Measurements from ENCODE around the gene TRABD2B.
A peak's percentile ranks its signal among the peaks of the same experiment; 100 is the strongest.

Gene TRABD2B

DNA sequence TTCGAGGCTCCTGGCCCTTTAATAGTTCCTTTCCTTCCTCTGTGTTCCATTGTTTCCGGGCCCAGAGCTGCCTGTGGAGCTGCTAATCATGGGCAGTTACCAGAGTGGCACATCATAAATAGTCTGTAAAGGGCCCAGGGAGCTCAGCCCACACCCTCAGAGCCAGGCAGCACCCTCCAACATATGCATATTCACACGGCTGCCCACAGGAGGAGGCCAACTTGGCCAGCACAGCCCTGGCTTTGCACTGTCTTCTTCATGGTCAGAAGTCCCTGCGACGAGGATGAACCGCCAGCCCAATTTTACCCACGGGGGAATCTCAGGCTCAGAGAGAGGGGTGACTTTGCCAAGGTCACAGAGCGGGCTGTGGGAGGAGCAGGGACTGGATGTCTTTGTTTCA is 172.5 kb downstream of the TRABD2B start:
- no peak for DNase-seq (ENCODE audit: low read depth)

DNA sequence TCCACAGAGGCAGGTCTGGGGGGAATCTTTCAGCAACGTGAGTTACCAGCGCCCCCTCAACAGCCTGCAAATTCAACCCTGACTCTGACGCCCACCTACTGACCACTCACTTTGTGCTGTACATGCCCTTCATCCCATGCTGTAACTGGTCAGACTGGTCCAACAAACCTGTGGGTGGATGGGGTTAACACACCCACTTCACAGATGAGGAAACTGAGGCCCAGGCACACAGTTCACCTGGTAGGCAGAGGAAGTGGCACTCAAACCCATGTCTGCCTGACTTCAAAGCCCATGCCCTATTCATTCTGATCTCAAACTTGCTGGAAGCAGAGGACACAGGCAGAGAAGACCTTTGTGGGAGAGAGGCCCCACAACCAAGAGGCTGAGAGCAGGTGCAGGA is 172.9 kb downstream of the TRABD2B start:
- DNase-seq (ENCODE audit: low read depth), result no peak

DNA sequence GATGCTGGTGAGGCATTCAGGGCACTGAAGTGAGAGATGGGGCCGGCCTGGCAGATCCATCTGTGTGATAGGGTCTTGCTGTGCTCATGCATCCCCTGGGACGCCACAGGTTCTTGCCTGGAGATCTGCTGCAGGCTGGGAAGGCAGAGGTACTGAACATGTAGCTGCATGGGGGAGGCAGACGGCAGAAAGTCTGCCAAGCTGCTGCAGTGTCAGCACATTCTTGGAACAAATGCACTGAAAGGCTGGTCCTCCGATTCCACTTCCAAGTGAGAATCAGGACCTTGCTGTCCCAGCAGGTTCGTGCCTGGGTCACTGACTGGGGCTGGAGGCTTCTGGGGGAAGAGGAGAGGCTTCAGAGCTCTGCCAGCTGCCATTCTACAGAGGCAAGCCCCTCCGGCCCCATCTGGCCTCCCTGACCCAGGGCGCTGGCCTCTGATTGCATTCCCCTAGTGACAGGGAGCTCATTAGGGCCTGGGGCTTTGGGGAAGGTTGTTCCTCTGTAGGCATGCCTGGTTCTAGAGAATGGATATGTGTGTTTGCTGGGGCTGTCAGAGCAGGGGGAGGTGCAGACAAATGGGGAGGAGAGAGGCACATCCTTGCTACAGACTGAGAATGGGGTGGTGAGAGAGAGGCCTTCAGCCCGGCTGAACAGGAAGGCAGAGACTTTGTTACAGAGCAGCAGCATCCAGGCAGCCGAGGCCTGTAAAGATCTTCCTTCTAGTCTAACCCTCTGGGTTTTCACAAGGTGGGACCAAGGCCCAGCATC is 174.0 kb downstream of the TRABD2B start:
- DNase-seq (ENCODE audit: low read depth), result no peak

DNA sequence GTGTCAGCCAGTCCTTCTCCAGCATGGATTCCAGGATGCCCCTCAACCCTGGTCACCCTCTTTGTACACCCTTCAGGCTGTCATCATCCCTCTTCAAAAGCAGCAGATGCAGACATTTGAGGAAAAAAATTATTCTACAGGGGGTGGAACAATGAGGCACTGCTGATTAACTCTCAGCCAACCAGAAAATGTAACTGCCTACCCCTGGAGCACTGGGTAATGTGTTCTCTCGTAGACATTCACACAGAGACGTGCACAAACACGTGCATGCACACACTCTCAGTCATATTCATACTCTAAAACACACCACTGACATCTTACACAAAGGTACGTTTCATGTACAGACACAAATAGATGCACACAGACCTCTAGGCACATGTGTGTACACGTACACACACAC is 175.4 kb downstream of the TRABD2B start:
- DNase-seq (ENCODE audit: low read depth), result no peak

DNA sequence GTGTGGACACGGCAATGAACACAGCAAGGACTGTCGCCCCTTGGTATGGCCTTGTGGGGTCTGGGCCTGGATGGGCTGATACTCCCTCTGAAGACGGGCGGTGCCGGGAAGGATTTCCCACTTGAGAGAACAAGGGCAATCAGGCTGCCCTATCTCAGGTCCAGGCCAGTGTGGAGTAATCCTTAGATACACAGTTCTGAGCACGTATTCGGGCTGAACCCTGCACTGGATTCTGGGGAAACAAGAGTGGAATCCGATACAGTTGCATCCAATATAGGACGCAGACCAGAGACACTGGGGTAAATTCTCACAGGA is 177.7 kb downstream of the TRABD2B start:
- no peak for DNase-seq (ENCODE audit: low read depth)

DNA sequence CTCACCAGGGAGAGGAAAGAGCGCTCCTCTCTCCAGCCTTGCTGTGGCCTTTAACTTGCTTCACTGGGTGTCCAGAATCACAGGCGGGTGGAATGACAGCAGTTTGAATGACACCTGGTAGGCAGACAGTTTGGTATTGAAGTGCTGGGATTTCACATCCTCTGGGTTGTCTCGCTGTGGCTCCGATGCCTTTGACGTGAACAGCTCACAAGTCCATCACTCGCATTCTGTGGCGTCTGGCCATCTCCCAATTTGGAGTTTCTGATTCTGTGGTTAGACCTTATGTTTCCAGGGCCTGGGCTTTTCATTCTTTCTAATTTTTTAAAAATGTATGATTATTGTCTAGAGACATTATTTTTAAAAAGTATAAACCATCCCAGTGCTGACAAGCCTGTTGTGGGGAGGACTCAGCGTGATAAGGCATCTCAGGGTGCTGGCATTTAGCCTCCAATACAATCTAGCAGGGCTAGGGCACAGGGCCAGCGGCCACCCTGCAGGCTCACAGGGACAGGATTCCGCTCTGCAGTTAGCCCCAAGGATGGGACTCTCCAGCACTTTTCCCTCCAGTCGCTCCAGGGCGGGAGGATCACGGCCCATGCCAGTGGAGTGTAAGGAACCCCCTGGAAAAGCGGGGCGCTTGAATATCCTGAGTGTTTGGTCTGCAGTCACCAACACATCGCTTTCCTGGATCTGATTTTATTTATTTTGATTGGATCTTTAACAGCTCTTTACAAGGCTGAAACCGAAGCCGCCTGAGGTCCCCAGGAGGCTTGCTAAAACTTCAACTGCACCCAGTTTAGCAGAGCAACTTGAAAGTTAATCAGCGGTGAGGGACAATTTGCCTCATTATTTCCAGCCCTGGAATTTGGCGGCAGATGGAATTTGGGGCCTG is 178.3 kb downstream of the TRABD2B start:
- no peak for DNase-seq (ENCODE audit: low read depth)

DNA sequence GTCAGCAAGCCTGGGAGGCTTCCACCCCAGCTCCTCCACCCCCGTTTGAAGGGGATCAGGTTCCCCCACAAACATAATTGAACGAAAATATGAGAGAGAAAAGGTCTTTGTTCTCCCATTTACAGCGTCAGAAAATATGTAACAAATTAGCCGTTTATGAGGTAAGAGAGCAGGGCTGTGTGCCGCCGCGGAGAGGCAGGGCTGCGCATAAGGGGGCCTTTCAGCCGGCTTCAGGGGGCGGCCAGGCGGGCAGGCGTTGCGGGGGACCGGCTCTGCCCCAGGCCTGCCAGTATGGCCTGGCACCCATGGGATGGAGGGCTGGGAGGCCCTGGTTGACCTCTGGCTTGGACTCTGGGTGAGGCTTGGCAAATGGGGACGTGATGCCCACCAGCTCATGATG is 179.3 kb downstream of the TRABD2B start:
- no peak for DNase-seq (ENCODE audit: low read depth)

DNA sequence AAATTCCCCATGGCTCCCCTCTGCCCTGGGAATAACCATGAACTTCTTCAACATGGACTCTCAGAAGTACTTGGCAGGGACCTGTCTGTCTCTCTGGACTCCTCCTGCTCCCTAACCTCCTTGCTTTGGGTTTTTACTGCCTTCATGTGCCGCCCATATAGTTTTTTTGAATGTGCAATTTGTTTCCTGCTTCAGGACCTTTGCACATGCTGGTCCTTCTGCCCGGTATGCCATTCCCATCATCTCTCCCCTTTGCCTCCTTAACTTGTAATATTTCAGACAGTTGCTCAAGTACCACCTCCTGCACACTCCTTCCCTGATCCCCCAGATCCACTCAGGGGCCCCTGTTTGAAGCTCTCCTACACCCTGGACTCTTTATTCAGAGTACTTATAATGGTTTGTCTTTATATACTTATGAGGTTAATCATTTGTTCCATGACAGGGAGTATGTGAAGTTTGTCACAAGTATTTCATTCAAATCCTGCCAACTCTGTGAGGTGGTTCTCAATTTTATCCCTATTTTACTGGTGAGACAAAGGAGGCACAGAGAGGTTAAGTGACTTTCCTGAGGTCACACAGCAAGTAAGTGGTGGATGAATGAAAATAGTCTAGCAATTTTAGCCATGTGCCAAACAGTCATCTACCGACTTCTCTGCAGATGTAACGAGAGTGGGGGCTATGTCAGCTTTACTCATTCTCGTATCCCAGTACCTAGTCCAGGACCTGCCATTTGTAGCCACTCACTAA is 180.7 kb downstream of the TRABD2B start:
- no peak for DNase-seq (ENCODE audit: low read depth)

DNA sequence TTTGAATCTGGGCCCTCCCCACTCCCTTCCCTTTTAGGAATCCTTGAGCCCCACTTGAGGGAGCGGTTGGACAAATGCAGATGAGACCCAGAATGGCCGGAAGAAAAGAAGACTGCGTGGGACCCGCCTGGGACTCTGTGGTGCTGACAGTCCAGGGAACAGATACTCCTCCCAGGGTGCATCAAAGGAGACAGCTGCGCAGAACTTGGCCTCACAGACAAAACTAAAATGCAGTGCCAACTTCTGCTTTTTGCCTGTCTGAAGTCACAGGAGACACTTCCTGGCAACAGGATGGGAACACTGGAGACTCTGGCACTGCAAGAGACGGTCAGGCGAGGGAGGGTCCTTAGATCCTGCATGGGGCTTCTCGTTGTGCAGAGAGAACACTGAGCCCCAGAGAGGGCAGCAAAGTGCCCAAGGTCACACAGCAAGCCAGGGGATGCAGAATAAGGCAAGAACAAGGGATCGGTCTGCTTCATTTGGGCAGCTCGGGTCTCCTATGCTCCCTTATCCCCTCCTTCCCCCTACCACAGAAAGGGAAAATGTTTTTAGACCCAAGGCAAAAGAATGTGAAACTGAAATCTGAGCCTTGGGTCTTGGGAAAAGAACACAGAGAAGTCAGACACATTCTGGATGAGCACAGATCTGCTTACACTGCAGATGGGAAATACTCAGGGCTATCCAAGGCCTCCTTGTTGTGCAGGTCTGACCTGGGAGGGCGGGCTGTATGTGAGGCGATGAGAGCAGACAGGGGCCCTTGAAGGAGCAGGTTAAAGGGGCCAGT is 182.4 kb downstream of the TRABD2B start:
- no peak for DNase-seq (ENCODE audit: low read depth)

DNA sequence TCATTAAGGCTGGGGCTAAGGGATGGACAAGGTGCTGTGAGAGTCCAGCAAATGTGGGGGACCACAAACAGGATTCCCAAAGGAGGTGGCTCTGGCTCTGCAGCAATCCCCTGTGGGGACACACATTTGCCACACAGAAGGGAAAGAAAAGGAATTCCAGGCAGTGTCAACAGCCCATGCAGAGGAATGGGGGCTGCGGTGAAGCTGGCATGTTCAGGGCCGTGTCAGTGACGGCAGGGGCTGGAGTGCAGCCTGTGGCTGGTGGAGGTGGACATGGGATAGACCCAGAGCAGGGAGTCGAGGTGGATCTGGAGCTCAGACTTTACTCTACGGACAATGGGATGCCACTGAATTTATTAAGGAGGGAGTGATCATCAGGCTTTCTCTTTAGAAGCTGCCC is 183.2 kb downstream of the TRABD2B start:
- DNase-seq (ENCODE audit: low read depth), result no peak

DNA sequence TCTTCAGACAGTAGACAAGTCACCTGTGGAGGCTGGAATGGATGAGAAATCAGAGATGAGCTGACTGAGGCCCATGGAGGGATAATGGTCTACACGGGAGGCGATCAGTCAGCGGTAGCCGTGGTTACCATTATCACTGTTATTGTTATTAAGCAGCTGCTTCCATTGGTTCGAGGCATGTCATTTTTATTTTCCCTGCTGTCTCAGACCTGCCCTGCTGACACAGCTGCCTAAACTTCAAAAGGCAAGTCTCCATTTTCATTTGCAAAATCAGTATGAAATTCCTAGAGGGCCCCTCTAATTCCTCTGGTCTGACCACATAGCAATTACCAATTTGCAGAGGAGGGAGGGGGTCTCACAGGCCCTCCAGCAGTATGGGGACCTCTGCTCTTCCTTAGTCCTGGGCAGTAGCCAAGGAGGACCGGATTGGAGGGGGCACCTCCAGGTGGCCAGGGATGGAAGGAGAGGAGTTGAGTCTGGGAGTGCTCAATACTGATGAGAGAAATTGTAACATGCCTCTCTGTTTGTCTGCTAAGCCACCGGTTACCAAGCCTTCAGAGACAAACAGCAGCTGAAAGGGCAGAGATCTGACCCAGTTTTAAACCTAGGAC is 184.2 kb downstream of the TRABD2B start:
- no peak for DNase-seq (ENCODE audit: low read depth)

DNA sequence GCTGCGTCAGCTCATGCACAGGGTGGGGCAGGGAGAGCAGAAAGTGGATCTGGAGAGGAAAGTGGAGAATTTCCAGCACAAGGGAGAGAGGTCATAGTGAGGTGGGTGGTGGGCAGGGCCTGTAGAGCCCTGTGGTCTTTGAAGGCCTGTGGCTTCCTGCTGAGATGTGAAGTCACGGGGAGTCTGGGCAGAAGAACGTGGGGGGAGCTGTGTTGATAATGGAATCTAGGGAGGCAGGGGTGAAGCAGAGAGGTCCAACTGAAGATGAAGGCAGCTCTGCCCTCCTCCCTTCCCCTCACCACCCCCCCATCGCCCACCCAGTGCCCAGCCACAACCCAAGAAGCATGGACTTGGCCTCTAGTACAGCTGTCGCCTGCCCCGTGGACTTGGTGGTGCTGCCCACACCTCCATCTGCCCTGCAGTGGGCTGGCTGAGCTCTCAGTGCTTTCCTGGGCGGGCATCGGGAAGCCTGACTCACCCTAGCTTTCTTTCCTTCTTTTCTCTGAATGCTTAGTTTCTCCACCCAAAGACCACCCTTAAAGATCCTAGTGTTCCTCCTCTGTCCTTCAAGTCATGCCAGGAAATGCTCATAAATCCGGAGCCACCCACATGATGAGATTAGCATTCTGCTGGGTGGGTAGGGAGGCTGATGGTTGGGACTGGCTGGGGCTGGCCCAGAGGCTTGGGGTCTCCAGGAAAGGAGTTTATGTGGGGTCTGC is 186.1 kb downstream of the TRABD2B start:
- no peak for DNase-seq (ENCODE audit: low read depth)

DNA sequence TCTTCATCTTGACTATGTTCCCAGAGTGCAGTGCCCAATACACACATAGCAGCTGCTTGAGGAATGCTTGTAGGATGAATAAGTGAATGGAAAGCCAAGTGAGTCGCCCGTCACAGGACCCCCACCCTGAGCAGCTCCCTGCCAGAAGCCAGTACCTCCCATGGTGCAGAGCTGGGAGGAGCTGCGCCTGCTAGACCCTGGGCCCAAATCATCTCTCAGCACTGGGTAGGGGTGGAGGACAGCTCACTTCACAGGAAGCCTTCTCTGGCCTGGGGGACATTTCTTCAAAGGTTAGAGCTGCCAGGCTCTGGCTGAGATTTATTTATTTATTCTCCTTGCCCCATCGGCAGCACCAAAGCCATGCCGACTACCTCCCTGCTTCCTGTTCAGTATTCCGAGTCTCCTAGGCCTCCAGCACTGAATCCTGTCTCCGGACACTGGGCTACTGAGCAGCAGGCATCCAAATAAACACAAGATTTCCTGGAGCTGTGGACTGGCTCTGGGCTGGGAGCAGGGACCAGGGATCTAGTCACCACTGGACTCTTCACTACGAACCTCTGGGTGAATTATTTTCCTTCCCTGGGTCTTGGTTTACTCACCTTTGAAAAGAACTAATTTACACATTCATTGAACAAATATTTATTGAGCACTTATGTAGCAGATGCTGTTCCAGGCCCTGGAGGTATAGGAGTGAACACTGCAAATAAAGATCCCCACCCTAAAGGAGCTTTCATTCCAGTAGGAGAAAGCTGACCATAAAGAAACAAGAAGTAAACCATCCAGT is 187.7 kb downstream of the TRABD2B start:
- peak; percentile 27 for DNase-seq (ENCODE audit: low read depth)

DNA sequence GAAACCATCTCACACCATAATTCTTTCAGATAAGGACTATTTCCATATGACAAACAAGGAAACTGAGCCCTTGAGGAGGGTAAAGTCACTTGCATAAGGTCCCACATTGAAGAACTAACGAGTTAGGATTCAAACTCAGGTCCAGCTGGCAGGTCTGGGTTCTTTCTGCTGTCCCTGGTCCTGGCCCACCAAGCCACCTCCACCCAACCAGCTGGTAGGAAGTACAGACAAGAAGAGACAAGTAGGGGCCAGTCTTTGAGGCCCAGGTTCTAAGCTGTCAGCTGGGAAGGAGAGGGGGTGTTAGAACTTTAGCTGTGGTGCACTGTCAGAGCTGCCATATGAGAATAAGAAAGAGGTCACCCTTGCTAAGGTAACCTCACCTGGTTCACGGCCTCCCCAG is 188.6 kb downstream of the TRABD2B start:
- DNase-seq (ENCODE audit: low read depth), result no peak

DNA sequence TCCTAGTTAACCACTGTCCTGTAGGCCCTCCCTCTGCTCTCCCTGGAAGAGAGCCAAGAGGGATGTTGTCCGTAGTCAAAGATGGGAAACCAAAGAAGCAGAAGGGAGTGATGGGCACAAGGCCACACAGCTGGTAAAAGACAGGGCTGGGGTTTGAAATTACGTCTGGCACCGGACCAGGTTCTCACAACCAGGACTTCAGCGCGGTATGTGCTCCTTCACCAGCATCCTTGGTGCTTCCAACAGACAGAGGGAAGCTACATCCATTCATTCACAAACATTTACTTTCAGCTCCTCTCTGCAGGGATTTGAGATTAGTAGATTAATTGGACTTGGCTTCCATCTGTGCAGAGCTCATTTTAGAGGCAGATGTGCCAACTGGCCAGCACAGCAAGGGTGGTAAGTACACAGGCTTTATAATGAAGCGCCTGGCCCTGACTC is 191.2 kb downstream of the TRABD2B start:
- DNase-seq (ENCODE audit: low read depth), result no peak

DNA sequence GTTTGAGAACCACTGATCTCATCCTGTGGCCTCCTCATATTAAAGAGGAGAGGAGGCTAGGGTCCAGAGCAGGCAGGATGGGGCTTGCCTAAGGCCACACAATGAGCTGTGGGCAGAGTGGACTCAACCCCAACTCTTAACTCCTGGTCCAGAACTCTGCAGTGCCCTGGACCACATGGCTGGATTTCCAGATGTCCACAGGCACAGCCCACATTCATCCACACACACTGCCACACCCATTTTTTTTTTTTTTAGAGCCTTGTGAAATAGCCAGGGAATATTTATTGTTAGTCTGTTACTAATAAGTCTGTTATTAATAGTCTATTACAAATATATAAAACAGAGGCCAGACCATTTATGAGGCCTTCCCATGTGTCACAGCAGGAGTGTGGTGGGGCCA is 192.2 kb downstream of the TRABD2B start:
- no peak for DNase-seq (ENCODE audit: low read depth)

DNA sequence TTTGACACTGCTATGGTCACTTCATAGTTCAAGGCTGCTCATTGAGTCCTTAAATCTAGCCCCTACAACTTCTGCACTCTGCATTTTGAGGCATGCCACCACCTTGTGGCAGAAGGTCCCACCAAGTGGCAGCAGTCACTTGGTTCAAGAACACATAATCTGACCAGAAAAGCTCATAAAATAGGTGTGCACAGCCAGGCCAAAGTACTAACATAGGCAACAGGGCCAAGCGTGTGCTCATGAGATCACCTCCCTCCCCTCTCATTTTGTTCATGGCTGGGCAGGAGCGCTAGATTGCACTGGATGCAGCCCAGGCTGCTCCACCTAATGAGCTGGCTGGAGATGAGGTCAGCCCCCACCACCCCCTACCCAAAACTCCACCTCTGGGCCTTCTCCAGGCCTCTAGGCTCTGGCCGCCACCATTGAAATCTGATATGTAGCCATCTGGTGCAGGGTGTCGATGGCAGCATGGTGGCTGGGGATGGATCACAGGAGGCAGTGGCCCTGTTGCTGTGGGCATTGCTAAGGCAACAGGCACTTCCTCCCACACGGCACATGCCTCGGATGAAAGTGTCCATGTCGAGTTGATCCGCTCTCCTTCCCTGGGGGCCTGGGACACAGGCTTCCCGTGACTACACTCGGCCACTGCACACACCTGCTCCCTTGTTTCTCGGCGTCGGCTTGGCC is 193.2 kb downstream of the TRABD2B start:
- DNase-seq (ENCODE audit: low read depth), result no peak

DNA sequence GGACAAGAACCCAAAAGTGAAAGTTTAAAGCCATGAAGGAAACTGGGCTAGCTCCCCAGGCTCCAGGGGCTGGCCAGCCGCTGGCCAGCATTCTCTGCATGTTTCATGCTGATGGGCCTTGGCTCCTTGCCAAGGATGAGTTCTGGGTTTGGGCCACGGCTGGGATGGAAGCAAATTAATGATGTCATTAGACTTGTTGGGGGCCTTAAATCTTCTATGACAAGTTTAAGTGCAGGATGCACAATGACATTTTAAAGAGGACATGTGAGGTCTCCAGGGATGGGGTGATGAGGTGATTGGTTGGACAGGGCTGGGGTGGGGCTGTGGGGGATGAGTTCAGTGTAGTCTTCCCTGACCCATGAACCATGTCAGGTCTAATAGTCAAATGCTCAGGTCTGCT is 199.6 kb downstream of the TRABD2B start:
- DNase-seq (ENCODE audit: low read depth), result no peak

DNA sequence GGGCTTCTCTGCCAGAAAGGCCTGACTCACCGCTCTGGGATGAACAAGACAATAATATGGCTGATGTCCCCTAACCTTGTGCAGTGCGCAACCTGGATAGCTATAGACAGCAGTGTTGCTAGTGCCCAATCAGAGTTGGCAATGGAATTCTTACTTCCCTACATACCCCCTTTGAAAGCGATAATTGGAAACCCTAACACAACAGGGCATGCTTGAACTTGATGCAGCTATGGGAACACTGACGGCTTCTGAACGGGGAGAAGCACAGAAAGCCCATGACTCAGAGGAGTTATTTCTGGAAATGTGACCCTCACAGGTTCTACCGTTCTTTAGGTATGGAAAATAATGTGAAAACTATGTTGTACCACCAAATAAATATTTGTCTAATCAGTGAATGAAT is 200.6 kb downstream of the TRABD2B start:
- no peak for DNase-seq (ENCODE audit: low read depth)

DNA sequence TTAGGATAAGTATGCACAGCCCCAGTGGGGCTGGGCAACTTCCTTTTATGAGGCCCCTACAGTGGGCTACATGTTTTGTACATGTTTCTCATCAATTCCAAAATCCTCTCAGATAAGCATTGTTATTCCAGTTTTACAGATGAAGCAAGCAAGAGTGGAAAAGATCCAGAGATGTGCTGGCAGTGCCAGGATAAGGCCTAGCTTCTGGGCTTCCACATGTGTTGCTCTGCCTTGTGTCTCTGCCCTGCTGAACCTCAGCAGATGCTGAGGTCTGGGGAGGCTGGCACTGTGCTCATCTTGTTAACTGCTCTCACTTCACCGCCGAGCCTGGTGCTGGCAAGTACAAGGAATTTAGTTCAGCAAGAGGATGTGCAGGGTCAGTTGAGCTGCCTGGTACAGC is 202.1 kb downstream of the TRABD2B start:
- no peak for DNase-seq (ENCODE audit: low read depth)
